Activated CD4-positive, alpha-beta memory T cell treated with anti-CD3 and anti-CD28 coated beads, Interleukin-2, amount 10 ng/mL, durations not matched to agents 7 days and 5 days (primary cell): ENCODE measurements around the gene TGM2. TPM values are rescaled to one million over a fixed set of nuclear protein-coding genes. Genes with fewer than 3 reads are reported as not detected.
"Not testable (repeated sequence)": the region's sequence is repeated elsewhere in the genome, so short reads cannot be mapped to it uniquely, and the experiment has no call there.

Experiments used
- CTCF ChIA-PET: fragments of 350-600 bp; sonication (Branson Sonifier 250); formaldehyde crosslinking; loops from one replicate; lab custom pipeline; 2021; ENCODE audit warnings: antibody characterized with exemption, inconsistent platforms; lab: Charles Lee
- POLR2A ChIA-PET: fragments of 350-600 bp; sonication (Branson Sonifier 250); formaldehyde crosslinking; loops from one replicate; lab custom pipeline; 2021; ENCODE audit warnings: antibody characterized with exemption; lab: Charles Lee
- DNase-seq: peaks from one replicate; pipeline ENCODE4 v3.0.0-alpha.2; 2020
- H3K27ac Mint-ChIP-seq: one replicate; pipeline ENCODE4 v1.8.0; 2021; ENCODE audit warnings: mild to moderate bottlenecking, mixed read lengths
- H3K27me3 Mint-ChIP-seq: one replicate; pipeline ENCODE4 v1.8.0; 2021; ENCODE audit warnings: mixed read lengths
- H3K36me3 Mint-ChIP-seq: one replicate; pipeline ENCODE4 v1.8.0; 2021; ENCODE audit warnings: low read depth, mixed read lengths
- H3K4me1 Mint-ChIP-seq: one replicate; pipeline ENCODE4 v1.8.0; 2021; ENCODE audit warnings: mixed read lengths
- H3K4me3 Mint-ChIP-seq: one replicate; pipeline ENCODE4 v1.8.0; 2021; ENCODE audit warnings: mild to moderate bottlenecking, mixed read lengths
- H3K9me3 Mint-ChIP-seq: one replicate; pipeline ENCODE4 v1.8.0; 2021; ENCODE audit warnings: mixed read lengths
- total RNA-seq, 2 experiments: library from RNA; stranded (reverse); gene quantifications; one replicate each; pipeline ENCODE4 v1.2.3, GENCODE V29; 2021

TGM2 gene
- total RNA-seq, 2 experiments from 2014 or later = 0.33 to 0.38 TPM

GRCh38 chr20:38112930-38113294, 52.2 kb downstream of the TGM2 start:
- ChIA-PET POLR2A (no interaction called here), CTCF (interaction anchor here (0.7 to 4.2 kb wide), 5 partner anchors 19 to 110 kb away, joined by 3 to 43 read pairs (median 8); no protein-coding TSS in a partner anchor)
- no peak overlapping the region for H3K4me3 Mint-ChIP-seq
- H3K4me1 Mint-ChIP-seq = peaks cover 16% of the 10 kb centered on the region
- DNase-seq = peak; percentile 7
- H3K36me3 Mint-ChIP-seq = no peaks in the 10 kb centered on the region
- peaks cover 18% of the 10 kb centered on the region for H3K27me3 Mint-ChIP-seq
- H3K9me3 Mint-ChIP-seq = no peaks in the 10 kb centered on the region
- H3K27ac Mint-ChIP-seq = no peak overlapping the region

- ChIA-PET CTCF (interaction anchor here (0.5 to 4.2 kb wide), 6 partner anchors 18 to 110 kb away, joined by 3 to 43 read pairs (median 6); no protein-coding TSS in a partner anchor), POLR2A (interaction anchor here (0.6 to 1.0 kb wide), 2 partner anchors 7 to 55 kb away, joined by 3 read pairs; no protein-coding TSS in a partner anchor)
- peaks cover 14% of the 10 kb centered on the region for H3K27me3 Mint-ChIP-seq
- peaks cover 16% of the 10 kb centered on the region for H3K4me1 Mint-ChIP-seq
- no peak overlapping the region for H3K4me3 Mint-ChIP-seq
- H3K9me3 Mint-ChIP-seq = no peaks in the 10 kb centered on the region
- no peaks in the 10 kb centered on the region for H3K36me3 Mint-ChIP-seq
- DNase-seq = no peak
- no peak overlapping the region for H3K27ac Mint-ChIP-seq
Measured at GRCh38 chr20:38112261-38112929, 52.7 kb downstream of the TGM2 start.

- CTCF ChIA-PET = interaction anchor here (0.5 to 4.2 kb wide), 6 partner anchors 33 to 111 kb away, joined by 3 to 43 read pairs (median 4); no protein-coding TSS in a partner anchor
Measured at GRCh38 chr20:38111366-38112232, 53.5 kb downstream of the TGM2 start.

GRCh38 chr20:38110525-38111178, 54.4 kb downstream of the TGM2 start:
- CTCF ChIA-PET = interaction anchor here (1.2 kb wide), 2 partner anchors 37 to 38 kb away, joined by 3 to 4 read pairs; no protein-coding TSS in a partner anchor
- POLR2A ChIA-PET = no interaction called here

More at GRCh38 chr20:38111366-38112232, 53.5 kb downstream of the TGM2 start:
- Mint-ChIP-seq H3K9me3 (no peaks in the 10 kb centered on the region), H3K27ac (no peak overlapping the region), H3K4me3 (no peak overlapping the region), H3K4me1 (peaks cover 16% of the 10 kb centered on the region), H3K36me3 (no peaks in the 10 kb centered on the region), H3K27me3 (peaks cover 7% of the 10 kb centered on the region)
- POLR2A ChIA-PET = interaction anchor here (0.6 to 1.0 kb wide), 2 partner anchors 8 to 55 kb away, joined by 3 read pairs; no protein-coding TSS in a partner anchor
- peak; percentile 5 for DNase-seq

GRCh38 chr20:38109591-38110524, 55.2 kb downstream of the TGM2 start:
- Mint-ChIP-seq H3K27ac (no peak overlapping the region), H3K4me3 (no peak overlapping the region), H3K36me3 (no peaks in the 10 kb centered on the region), H3K4me1 (peaks cover 15% of the 10 kb centered on the region), H3K27me3 (no peaks in the 10 kb centered on the region), H3K9me3 (no peaks in the 10 kb centered on the region)
- ChIA-PET CTCF (interaction anchor here (1.0 to 1.2 kb wide), 3 partner anchors 37 to 111 kb away, joined by 3 to 5 read pairs (median 4); no protein-coding TSS in a partner anchor), POLR2A (no interaction called here)
- DNase-seq = peak; percentile 1

More at GRCh38 chr20:38110525-38111178, 54.4 kb downstream of the TGM2 start:
- Mint-ChIP-seq H3K27me3 (peaks cover 3% of the 10 kb centered on the region), H3K27ac (no peak overlapping the region), H3K4me1 (peaks cover 15% of the 10 kb centered on the region), H3K36me3 (no peaks in the 10 kb centered on the region), H3K9me3 (no peaks in the 10 kb centered on the region), H3K4me3 (no peak overlapping the region)
- DNase-seq = peak; percentile 5

- no peaks in the 10 kb centered on the region for H3K36me3 Mint-ChIP-seq
- DNase-seq = peak; percentile 8
- POLR2A ChIA-PET = no interaction called here
- H3K27me3 Mint-ChIP-seq = no peaks in the 10 kb centered on the region
- CTCF ChIA-PET = interaction anchor here (1.0 kb wide), 1 partner anchor 112 kb away, joined by 5 read pairs; no protein-coding TSS in a partner anchor
- no peaks in the 10 kb centered on the region for H3K9me3 Mint-ChIP-seq
- no peak overlapping the region for H3K27ac Mint-ChIP-seq
- no peak overlapping the region for H3K4me3 Mint-ChIP-seq
- peaks cover 14% of the 10 kb centered on the region for H3K4me1 Mint-ChIP-seq
Measured at GRCh38 chr20:38108986-38109541, 56.0 kb downstream of the TGM2 start.

- Mint-ChIP-seq H3K27ac (no peak overlapping the region), H3K4me1 (peaks cover 8% of the 10 kb centered on the region)
- CTCF ChIA-PET = interaction anchor here (1.0 kb wide), 1 partner anchor 113 kb away, joined by 5 read pairs; no protein-coding TSS in a partner anchor
Measured at GRCh38 chr20:38108438-38108985, 56.6 kb downstream of the TGM2 start.

GRCh38 chr20:38107916-38108315, 57.2 kb downstream of the TGM2 start:
- H3K4me1 Mint-ChIP-seq, POLR2A ChIA-PET, DNase-seq, CTCF ChIA-PET, H3K27me3 Mint-ChIP-seq, H3K27ac Mint-ChIP-seq, H3K4me3 Mint-ChIP-seq, H3K9me3 Mint-ChIP-seq, H3K36me3 Mint-ChIP-seq: not testable (repeated sequence)

More at GRCh38 chr20:38108438-38108985, 56.6 kb downstream of the TGM2 start:
- no peak overlapping the region for H3K4me3 Mint-ChIP-seq
- POLR2A ChIA-PET = no interaction called here
- no peaks in the 10 kb centered on the region for H3K9me3 Mint-ChIP-seq
- H3K36me3 Mint-ChIP-seq = no peaks in the 10 kb centered on the region
- DNase-seq = no peak
- H3K27me3 Mint-ChIP-seq = no peaks in the 10 kb centered on the region

- POLR2A ChIA-PET = not testable (repeated sequence)
Measured at GRCh38 chr20:38107386-38107785, 57.7 kb downstream of the TGM2 start.

GRCh38 chr20:38106461-38106860, 58.6 kb downstream of the TGM2 start:
- DNase-seq = no peak
- Mint-ChIP-seq H3K4me1 (no peaks in the 10 kb centered on the region), H3K9me3 (no peaks in the 10 kb centered on the region)

More at GRCh38 chr20:38107386-38107785, 57.7 kb downstream of the TGM2 start:
- DNase-seq, H3K27me3 Mint-ChIP-seq, H3K36me3 Mint-ChIP-seq, CTCF ChIA-PET, H3K27ac Mint-ChIP-seq, H3K4me3 Mint-ChIP-seq, H3K4me1 Mint-ChIP-seq, H3K9me3 Mint-ChIP-seq: not testable (repeated sequence)

GRCh38 chr20:38104285-38104684, 60.8 kb downstream of the TGM2 start:
- Mint-ChIP-seq H3K9me3 (no peaks in the 10 kb centered on the region), H3K27ac (no peak overlapping the region), H3K36me3 (no peaks in the 10 kb centered on the region), H3K4me1 (no peaks in the 10 kb centered on the region), H3K27me3 (peaks cover 3% of the 10 kb centered on the region), H3K4me3 (no peak overlapping the region)
- ChIA-PET CTCF (interaction anchor here (0.7 kb wide), 1 partner anchor 14 kb away, joined by 3 read pairs; no protein-coding TSS in a partner anchor), POLR2A (no interaction called here)
- DNase-seq = no peak

More at GRCh38 chr20:38106461-38106860, 58.6 kb downstream of the TGM2 start:
- ChIA-PET CTCF (no interaction called here), POLR2A (no interaction called here)
- Mint-ChIP-seq H3K36me3 (no peaks in the 10 kb centered on the region), H3K27me3 (no peaks in the 10 kb centered on the region), H3K4me3 (no peak overlapping the region), H3K27ac (no peak overlapping the region)
